Tibial artery (tissue), 4 donors: ENCODE data around the gene CDC123.

Experiments used
- DNase-seq, 2 donors: peaks; one replicate each; pipeline ENCODE4 v3.0.0-alpha.2; 2019
- H3K27ac ChIP-seq, 2 donors: fragments of 200-600 bp; sonication (generic) in 1 of 2; 1 replicate in 1 of 2; 2 replicates in 1 of 2; pipeline ENCODE4 v1.5.1; 2018 to 2019; ENCODE audit warnings: mild to moderate bottlenecking in 1 of 2
- H3K27me3 ChIP-seq, 2 donors: fragments of 200-600 bp; sonication (generic) in 1 of 2; one replicate each; pipeline versions ENCODE4 v1.5.1 to v1.6.0; 2016 to 2019
- H3K36me3 ChIP-seq, 3 donors: fragments of 200-600 bp; sonication (generic) in 2 of 3; one replicate each; pipeline ENCODE4 v1.5.1; 2016 to 2019; ENCODE audit warnings: mild to moderate bottlenecking in 2 of 3
- H3K4me1 ChIP-seq, 4 donors: fragments of 200-600 bp; sonication (generic) in 2 of 4; 1 replicate in 3 of 4; 2 replicates in 1 of 4; pipeline ENCODE4 v1.5.1; 2016 to 2019
- H3K4me3 ChIP-seq, 2 donors: fragments of 200-600 bp; sonication (generic) in 1 of 2; 1 replicate in 1 of 2; 2 replicates in 1 of 2; pipeline ENCODE4 v1.5.1; 2018 to 2019; ENCODE audit warnings: mild to moderate bottlenecking in 2 of 2
- H3K9me3 ChIP-seq, 3 donors: fragments of 200-600 bp; sonication (generic) in 1 of 3; one replicate each; pipeline ENCODE4 v1.5.1; 2016 to 2019
- intact Hi-C: fragments of 100-400 bp; cut with DNase I; formaldehyde crosslinking; loops from one replicate; pipeline ENCODE4 v1.15.0; 2023; ENCODE audit warnings: low total_unique reads
- TF ChIP-seq, protein P1 (sequence below), 2 experiments: fragments of 200-600 bp in 1 of 2; fragments of 450-650 bp in 1 of 2; IDR thresholded peaks; one replicate each; pipeline ENCODE4 v1.5.1; 2017 to 2019; ENCODE audit warnings: antibody characterized with exemption in 2 of 2, mild to moderate bottlenecking in 1 of 2, moderate library complexity in 1 of 2

The CDC123 gene

DNA sequence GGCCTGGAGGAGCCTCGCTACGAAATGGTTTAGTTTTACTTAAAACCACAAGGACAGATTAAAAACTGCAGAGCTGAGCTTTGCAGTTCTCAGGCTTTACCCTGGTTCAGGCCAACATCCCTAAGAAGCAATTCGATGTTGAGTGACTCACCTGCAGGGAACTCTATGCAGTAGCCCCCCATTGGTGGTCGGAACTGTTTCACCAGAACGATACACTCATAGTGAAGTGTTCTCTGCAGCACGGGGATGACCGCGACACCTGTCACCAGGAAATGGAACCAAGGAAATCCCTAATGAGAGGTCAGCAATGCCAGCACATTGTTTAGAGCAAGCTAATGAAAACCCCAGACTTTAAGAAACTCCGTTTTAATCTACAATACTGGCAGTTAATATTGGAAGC is 18.3 kb upstream of the CDC123 start:
- Histone ChIP-seq H3K27me3 (no peaks in the 10 kb centered on the region), H3K27ac (no peak overlapping the region), H3K36me3 (peaks cover 69 to 96% (median 95%) of the 10 kb centered on the region in 3 donors), H3K9me3 (no peaks in the 10 kb centered on the region), H3K4me1 (no peaks in the 10 kb centered on the region), H3K4me3 (no peak overlapping the region)
- intact Hi-C loops, result no loop called here
- no peak for DNase-seq
- TF ChIP-seq, protein P1, sequence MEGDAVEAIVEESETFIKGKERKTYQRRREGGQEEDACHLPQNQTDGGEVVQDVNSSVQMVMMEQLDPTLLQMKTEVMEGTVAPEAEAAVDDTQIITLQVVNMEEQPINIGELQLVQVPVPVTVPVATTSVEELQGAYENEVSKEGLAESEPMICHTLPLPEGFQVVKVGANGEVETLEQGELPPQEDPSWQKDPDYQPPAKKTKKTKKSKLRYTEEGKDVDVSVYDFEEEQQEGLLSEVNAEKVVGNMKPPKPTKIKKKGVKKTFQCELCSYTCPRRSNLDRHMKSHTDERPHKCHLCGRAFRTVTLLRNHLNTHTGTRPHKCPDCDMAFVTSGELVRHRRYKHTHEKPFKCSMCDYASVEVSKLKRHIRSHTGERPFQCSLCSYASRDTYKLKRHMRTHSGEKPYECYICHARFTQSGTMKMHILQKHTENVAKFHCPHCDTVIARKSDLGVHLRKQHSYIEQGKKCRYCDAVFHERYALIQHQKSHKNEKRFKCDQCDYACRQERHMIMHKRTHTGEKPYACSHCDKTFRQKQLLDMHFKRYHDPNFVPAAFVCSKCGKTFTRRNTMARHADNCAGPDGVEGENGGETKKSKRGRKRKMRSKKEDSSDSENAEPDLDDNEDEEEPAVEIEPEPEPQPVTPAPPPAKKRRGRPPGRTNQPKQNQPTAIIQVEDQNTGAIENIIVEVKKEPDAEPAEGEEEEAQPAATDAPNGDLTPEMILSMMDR (IDR thresholded peaks at IDR 0.05), result no peak

- TF ChIP-seq, protein P1 (IDR thresholded peaks at IDR 0.05), result no peak
- no peaks in the 10 kb centered on the region for H3K27me3 ChIP-seq
- no peak overlapping the region for H3K27ac ChIP-seq
- no peak for DNase-seq
- peaks cover 60 to 92% (median 87%) of the 10 kb centered on the region in 3 donors for H3K36me3 ChIP-seq
- H3K4me3 ChIP-seq, result no peak overlapping the region
- no peaks in the 10 kb centered on the region for H3K9me3 ChIP-seq
- intact Hi-C loops, result no loop called here
- no peaks in the 10 kb centered on the region for H3K4me1 ChIP-seq
These were observed 16.3 kb upstream of the CDC123 start for GRCh38 chr10:12179606-12180170.

DNA sequence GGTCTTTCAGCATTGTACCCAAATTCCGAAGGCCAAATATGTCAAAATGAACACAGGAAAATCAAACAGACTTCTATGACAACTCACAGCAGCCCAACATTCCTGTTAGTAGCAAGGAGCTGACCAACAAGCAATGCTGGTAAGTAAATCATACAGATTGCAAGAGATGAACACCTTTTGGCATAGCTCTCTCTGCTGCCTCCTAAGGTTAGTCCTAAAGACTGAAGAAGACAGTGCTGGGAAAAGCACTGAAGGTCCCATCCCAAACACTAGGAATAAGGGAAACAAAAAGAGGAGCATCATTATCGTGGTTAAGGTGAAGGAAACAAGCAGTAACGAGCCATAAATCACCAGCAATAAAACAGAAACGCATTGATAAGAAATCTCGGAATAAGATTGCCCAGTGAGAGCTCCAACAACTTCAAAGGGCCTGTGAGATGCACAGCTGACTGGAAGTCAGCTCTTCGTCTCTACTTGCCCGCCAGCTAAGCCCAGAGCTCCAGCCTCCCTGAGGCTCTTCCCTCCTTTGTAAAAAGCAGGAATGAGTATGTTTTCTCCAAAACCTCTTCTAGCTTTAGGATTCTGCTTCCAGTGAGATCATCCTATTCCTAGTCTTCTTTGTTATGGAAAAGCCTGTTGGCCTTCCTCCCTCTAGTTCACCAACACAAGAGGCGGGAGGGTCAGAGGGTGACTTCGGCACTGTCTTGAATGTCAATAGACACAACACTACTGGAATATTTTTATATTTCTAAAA is 15.6 kb upstream of the CDC123 start:
- DNase-seq, result no peak
- intact Hi-C loops, result no loop called here
- Histone ChIP-seq H3K27me3 (no peaks in the 10 kb centered on the region), H3K4me1 (no peaks in the 10 kb centered on the region), H3K9me3 (no peaks in the 10 kb centered on the region), H3K27ac (no peak overlapping the region), H3K4me3 (no peak overlapping the region), H3K36me3 (peaks cover 54 to 92% (median 87%) of the 10 kb centered on the region in 3 donors)
- TF ChIP-seq, protein P1 (IDR thresholded peaks at IDR 0.05), result no peak

DNA sequence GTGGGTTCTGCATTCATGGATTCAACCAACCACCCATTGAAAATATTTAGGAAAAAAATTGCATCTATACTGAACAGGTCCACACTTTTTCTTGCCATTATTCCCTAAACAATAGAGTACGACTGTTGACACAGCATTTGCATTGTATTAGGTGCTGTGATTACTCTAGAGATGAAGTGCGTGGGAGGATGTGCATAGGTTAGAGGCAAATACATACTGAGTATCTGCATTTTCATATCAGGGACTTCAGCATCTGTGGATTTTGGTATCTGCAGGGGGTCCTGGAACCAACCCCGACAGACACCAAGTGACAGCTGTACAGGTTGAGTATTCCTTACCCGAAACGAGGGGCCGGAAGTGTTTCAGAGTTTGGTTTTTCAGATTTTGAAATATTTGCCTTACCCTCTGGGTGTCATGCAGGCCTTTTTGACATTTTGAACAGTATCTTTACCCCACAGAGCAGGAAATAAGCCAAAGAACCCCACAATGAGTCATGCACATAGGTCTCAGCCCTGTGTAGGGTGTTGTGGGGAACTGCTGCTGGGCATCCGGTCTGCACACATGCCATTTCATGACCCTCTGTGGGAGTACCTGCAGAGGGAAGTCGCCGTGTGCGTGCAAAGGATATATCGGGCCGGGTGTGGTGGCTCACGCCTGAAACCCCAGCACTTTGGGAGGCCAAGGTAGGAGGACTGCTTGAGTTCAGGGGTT is 14.8 kb upstream of the CDC123 start:
- H3K36me3 ChIP-seq, result peaks cover 47 to 92% (median 85%) of the 10 kb centered on the region in 3 donors
- intact Hi-C loops, result no loop called here
- no peaks in the 10 kb centered on the region for H3K9me3 ChIP-seq
- H3K27me3 ChIP-seq, result no peaks in the 10 kb centered on the region
- H3K4me1 ChIP-seq, result no peaks in the 10 kb centered on the region
- no peak overlapping the region for H3K27ac ChIP-seq
- DNase-seq, result no peak
- TF ChIP-seq, protein P1 (IDR thresholded peaks at IDR 0.05), result no peak
- no peak overlapping the region for H3K4me3 ChIP-seq

DNA sequence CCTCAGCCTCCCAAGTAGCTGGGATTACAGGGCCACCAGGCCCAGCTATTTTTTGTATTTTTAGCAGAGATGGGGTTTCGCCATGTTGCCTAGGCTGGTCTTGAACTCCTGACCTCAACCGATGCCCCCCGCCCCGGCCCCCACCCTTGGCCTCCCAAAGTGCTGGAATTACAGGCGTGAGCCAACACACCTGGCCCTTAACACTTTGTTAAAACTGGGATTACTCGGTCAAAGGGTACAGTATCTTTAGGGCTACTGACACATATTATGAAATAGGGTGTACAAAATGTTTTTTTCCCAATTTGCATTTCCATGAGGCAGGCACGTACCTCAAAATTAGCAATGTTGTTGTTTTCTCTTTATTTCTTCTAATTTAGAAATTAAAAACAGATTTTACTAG is 11.8 kb upstream of the CDC123 start:
- H3K4me3 ChIP-seq, result no peak overlapping the region
- no peaks in the 10 kb centered on the region for H3K9me3 ChIP-seq
- intact Hi-C loops, result no loop called here
- no peak overlapping the region for H3K27ac ChIP-seq
- no peaks in the 10 kb centered on the region for H3K27me3 ChIP-seq
- H3K36me3 ChIP-seq, result peaks cover 33 to 72% (median 63%) of the 10 kb centered on the region in 3 donors
- TF ChIP-seq, protein P1 (IDR thresholded peaks at IDR 0.05), result no peak
- H3K4me1 ChIP-seq, result peaks cover 0 to 3% (median 0%) of the 10 kb centered on the region in 4 donors
- no peak for DNase-seq
